Nephron (organoid): ENCODE results near the gene PDK1.

Source experiments
- H3K27ac Mint-ChIP-seq, 3 experiments: 2 replicates each; pipeline ENCODE4 v1.8.0; 2020; ENCODE audit warnings: mixed read lengths in 3 of 3, mild to moderate bottlenecking in 2 of 3, moderate library complexity in 1 of 3
- H3K27me3 Mint-ChIP-seq: 2 replicates; pipeline ENCODE4 v1.8.0; 2021; ENCODE audit warnings: low read depth, mild to moderate bottlenecking, moderate library complexity, mixed read lengths
- H3K36me3 Mint-ChIP-seq: 2 replicates; pipeline ENCODE4 v1.8.0; 2020; ENCODE audit warnings: low read depth, mixed read lengths
- H3K4me1 Mint-ChIP-seq: 2 replicates; pipeline ENCODE4 v1.8.0; 2020; ENCODE audit warnings: mixed read lengths
- H3K4me3 Mint-ChIP-seq, 3 experiments: 2 replicates each; pipeline ENCODE4 v1.8.0; 2020; ENCODE audit warnings: mild to moderate bottlenecking in 3 of 3, mixed read lengths in 3 of 3, moderate library complexity in 2 of 3
- H3K9me3 Mint-ChIP-seq: 2 replicates; pipeline ENCODE4 v1.8.0; 2020; ENCODE audit warnings: mixed read lengths
- TF ChIP-seq, protein P1 (sequence below), 3 experiments: fragments of 200-600 bp; sonication (generic); IDR thresholded peaks; one replicate each; pipeline ENCODE4 v1.5.0; 2021; ENCODE audit warnings: antibody characterized with exemption in 3 of 3; ENCODE audit not compliant: unreplicated experiment in 3 of 3

PDK1 gene

DNA sequence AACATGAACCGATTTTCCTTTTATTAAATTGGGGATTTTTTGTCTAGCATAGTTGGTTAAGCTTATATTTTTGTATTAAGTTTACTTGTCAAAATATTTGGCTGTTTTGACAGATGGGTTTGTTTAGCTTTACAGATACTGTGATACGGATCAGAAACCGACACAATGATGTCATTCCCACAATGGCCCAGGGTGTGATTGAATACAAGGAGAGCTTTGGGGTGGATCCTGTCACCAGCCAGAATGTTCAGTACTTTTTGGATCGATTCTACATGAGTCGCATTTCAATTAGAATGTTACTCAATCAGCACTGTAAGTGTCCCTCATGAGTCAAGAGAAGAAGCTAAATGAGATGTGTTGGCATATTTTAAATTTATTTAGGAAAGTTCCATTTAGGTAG is 8.5 kb downstream of the PDK1 start:
- Mint-ChIP-seq H3K27me3 (no peaks in the 10 kb centered on the region), H3K4me1 (peaks cover 18% of the 10 kb centered on the region), H3K36me3 (peaks cover 43% of the 10 kb centered on the region), H3K9me3 (no peaks in the 10 kb centered on the region), H3K4me3 (no peak overlapping the region), H3K27ac (no peak overlapping the region)
- TF ChIP-seq, protein P1, sequence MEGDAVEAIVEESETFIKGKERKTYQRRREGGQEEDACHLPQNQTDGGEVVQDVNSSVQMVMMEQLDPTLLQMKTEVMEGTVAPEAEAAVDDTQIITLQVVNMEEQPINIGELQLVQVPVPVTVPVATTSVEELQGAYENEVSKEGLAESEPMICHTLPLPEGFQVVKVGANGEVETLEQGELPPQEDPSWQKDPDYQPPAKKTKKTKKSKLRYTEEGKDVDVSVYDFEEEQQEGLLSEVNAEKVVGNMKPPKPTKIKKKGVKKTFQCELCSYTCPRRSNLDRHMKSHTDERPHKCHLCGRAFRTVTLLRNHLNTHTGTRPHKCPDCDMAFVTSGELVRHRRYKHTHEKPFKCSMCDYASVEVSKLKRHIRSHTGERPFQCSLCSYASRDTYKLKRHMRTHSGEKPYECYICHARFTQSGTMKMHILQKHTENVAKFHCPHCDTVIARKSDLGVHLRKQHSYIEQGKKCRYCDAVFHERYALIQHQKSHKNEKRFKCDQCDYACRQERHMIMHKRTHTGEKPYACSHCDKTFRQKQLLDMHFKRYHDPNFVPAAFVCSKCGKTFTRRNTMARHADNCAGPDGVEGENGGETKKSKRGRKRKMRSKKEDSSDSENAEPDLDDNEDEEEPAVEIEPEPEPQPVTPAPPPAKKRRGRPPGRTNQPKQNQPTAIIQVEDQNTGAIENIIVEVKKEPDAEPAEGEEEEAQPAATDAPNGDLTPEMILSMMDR (IDR thresholded peaks at IDR 0.05; ENCODE audit: unreplicated experiment in 3 of 3), result no peak

DNA sequence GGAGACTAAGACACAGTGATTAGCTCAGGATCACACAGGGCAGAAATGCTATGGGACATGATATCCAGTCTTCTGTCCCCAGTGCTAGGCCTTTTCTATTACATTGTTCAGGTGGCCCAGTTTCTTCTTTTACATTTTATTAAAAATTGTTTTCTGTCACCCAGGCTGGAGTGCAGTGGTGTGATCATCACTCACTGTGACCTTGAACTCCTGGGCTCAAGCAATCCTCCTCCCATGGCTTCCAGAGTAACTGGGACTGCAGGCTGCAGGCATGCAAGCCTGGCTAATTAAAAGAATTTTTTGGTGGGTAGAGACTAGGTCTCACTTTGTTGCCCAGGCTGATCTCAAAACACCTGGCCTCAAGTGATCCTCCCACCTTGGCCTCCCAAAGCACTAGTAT is 15.4 kb downstream of the PDK1 start:
- Mint-ChIP-seq H3K27me3 (no peaks in the 10 kb centered on the region), H3K4me1 (no peaks in the 10 kb centered on the region), H3K9me3 (peaks cover 15% of the 10 kb centered on the region), H3K27ac (no peak overlapping the region), H3K36me3 (peaks cover 74% of the 10 kb centered on the region), H3K4me3 (no peak overlapping the region)
- TF ChIP-seq, protein P1 (IDR thresholded peaks at IDR 0.05; ENCODE audit: unreplicated experiment in 3 of 3), result no peak

DNA sequence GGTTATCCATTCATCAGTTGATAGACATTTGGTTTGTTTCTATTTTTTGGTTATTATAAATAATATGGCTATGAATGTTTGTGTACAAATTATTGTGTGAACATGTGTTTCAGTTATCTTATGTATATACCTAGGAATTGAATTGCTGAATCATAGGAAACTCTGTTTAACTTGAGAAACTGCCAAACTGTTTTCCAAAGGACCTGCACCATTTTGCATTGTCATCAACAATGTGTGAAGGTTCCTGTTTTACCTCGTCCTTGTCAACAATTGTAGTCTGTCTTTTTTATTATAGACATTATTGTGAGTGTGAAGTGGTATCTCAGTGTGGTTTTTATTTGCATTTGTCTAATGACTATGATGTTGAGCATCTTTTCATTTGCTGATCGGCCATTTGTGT is 17.1 kb downstream of the PDK1 start:
- peaks cover 24% of the 10 kb centered on the region for H3K9me3 Mint-ChIP-seq
- no peaks in the 10 kb centered on the region for H3K4me1 Mint-ChIP-seq
- no peaks in the 10 kb centered on the region for H3K27me3 Mint-ChIP-seq
- no peak overlapping the region for H3K4me3 Mint-ChIP-seq
- H3K36me3 Mint-ChIP-seq, result peaks cover 77% of the 10 kb centered on the region
- H3K27ac Mint-ChIP-seq, result no peak overlapping the region
- TF ChIP-seq, protein P1 (IDR thresholded peaks at IDR 0.05; ENCODE audit: unreplicated experiment in 3 of 3), result no peak

DNA sequence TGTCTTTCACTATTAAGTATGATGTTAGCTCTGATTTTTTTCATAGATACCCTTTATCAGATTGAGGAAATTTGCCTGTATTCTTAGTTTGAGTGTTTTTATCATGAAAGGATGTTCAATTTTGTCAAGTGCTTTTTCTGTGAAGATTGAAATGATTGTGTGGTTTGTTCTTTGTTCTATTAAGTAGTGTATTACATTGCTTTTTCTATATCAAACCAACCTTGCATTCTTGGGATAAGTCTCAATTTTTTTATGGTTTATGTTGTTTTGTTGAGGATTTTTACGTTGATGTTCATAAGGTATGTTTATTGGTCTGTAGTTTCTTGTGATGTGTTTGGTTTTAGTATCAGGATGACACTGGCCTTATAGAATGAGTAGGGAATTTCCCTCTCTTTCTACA is 19.1 kb downstream of the PDK1 start:
- H3K4me3 Mint-ChIP-seq, result no peak overlapping the region
- TF ChIP-seq, protein P1 (IDR thresholded peaks at IDR 0.05; ENCODE audit: unreplicated experiment in 3 of 3), result no peak
- H3K27me3 Mint-ChIP-seq, result no peaks in the 10 kb centered on the region
- H3K9me3 Mint-ChIP-seq, result peaks cover 40% of the 10 kb centered on the region
- H3K4me1 Mint-ChIP-seq, result no peaks in the 10 kb centered on the region
- H3K36me3 Mint-ChIP-seq, result peaks cover 90% of the 10 kb centered on the region
- no peak overlapping the region for H3K27ac Mint-ChIP-seq

DNA sequence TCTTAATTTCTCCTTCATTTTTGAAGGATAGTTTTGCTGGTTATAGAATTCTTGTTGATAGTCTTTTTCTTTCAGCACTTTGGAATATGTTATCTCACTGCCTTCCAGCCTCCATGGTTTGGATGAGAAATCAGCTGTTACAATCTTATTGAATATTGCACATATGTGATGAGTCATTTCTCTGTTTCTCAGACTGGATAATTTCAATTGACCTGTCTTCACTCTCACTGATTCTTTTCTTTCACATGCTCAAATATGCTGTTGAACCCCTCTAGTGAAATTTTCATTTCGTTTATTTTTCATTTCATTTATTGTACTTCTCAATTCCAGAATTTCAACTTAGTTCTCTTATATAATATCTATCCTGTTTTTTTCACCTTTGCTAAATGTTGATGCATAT is 22.2 kb downstream of the PDK1 start:
- TF ChIP-seq, protein P1 (IDR thresholded peaks at IDR 0.05; ENCODE audit: unreplicated experiment in 3 of 3), result no peak
- no peak overlapping the region for H3K4me3 Mint-ChIP-seq

DNA sequence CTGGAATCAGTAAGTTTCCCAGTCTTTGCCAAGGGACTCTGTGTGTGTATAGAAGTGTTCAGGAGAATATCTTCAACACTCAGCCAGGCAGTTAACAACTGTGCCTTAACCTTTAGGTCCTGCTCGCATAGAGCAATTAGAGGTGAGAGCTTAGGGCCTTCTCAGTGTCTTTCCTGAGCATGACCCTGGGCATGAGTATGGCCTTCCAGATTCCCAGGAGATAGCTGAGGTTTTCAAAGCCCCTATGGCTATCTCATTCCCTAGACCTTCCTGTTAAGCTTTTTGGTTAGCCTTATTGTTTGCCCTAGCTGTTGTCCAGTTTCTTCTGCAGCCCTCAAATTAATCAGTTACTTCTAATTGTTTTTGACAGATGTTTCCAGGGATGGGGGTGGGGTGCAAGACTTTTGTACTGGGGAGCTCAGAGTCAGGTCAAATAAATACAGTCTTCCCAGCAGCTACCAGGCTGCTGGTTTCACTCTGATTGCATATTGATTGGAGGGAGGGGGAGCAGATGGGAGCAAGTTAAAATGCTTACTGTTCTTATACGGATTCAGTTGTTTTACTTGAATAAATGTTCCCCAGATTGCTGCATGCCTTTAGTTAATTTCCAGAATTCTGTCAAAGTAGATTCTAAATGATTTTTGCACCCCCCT is 23.1 kb downstream of the PDK1 start:
- TF ChIP-seq, protein P1 (IDR thresholded peaks at IDR 0.05; ENCODE audit: unreplicated experiment in 3 of 3), result no peak
- Mint-ChIP-seq H3K4me3 (no peak overlapping the region), H3K36me3 (peaks cover 89% of the 10 kb centered on the region)

More for the DNA sequence above, 22.2 kb downstream of the PDK1 start:
- H3K4me1 Mint-ChIP-seq, result peaks cover 11% of the 10 kb centered on the region
- no peaks in the 10 kb centered on the region for H3K27me3 Mint-ChIP-seq
- H3K9me3 Mint-ChIP-seq, result peaks cover 45% of the 10 kb centered on the region
- H3K36me3 Mint-ChIP-seq, result peaks cover 97% of the 10 kb centered on the region
- no peak overlapping the region for H3K27ac Mint-ChIP-seq

More for the DNA sequence above, 23.1 kb downstream of the PDK1 start:
- H3K27ac Mint-ChIP-seq, result no peak overlapping the region
- peaks cover 43% of the 10 kb centered on the region for H3K9me3 Mint-ChIP-seq
- H3K4me1 Mint-ChIP-seq, result peaks cover 11% of the 10 kb centered on the region
- H3K27me3 Mint-ChIP-seq, result no peaks in the 10 kb centered on the region
